Placental pericyte (primary cell): Measurements from ENCODE around the gene IDI2. TPM values are rescaled to one million over a fixed set of nuclear protein-coding genes. Genes with fewer than 3 reads are reported as not detected.

Experiments
- total RNA-seq: library from RNA; depleted of rRNA; stranded (reverse); fragments of >200 nt; gene quantifications from 2 replicates; pipeline ENCODE4 v1.2.3, GENCODE V29; 2012

The IDI2 gene
- total RNA-seq: not detected in 2 replicates

DNA sequence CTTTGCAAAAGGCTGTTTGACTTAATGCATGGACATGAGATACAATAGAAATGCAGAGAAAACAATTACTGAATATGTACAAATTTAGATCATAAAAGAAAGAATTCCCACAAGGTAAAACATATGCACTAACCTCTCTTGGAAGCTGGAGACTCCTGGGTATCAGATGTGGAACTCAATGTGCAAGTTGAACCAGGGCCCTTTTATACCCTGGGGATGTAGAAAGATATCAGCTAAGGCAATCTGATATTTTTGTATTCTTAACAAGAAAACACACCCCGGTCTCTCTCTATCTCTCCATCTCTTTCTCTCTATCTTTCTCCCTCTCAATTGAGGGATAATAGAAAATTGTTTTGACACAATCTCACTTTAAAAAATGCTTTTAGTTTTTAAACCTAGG is at the start of gene IDI2:
Gene IDI2 (minus strand): TSS at position 177 of the 400 bp plus-strand sequence. CDS start 1,136 bp downstream, outside the sequence.

DNA sequence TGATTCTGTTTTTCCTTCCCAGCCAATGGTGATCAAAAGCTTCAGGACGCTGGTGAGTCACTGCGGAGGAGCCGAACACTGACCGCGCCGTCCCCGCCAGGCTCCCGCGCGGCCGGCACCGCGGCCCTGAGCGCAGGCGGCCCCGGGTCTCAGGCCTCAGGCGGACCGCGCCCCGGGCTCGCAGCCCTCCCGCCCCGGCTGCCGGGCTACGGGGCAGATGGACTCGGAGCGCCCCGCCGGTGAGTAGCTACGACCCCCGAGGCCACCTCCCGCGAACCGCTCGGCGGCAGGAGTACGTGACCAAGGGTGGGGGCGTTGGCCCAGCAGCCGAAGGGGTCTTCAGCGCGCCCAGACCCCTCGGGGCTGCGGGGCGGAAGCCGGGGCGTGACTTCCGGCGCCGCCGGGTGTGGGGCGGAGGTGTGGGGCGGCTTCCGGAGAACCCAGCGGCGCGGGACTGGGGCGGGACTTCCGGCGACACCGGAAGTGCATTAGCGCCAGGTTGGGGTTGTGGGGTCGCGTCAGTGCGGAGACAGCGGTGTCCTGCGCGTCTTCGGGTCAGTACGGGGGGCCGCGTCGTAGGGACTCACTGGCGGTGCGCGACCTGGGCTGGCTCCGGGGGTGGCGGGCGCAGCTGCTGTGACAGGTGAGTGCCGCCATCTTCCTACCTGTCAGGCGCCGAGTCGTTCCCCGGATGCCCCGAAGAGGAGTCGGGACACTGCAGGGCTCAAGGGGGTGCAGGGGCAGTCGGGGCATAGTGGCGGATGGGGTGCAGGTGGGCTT is 30.9 kb upstream of the IDI2 start, which contains the start of gene WDR37:
Gene WDR37 (plus strand): TSS at position 60 of the 780 bp plus-strand sequence. CDS start 15,771 bp downstream, outside the sequence.

DNA sequence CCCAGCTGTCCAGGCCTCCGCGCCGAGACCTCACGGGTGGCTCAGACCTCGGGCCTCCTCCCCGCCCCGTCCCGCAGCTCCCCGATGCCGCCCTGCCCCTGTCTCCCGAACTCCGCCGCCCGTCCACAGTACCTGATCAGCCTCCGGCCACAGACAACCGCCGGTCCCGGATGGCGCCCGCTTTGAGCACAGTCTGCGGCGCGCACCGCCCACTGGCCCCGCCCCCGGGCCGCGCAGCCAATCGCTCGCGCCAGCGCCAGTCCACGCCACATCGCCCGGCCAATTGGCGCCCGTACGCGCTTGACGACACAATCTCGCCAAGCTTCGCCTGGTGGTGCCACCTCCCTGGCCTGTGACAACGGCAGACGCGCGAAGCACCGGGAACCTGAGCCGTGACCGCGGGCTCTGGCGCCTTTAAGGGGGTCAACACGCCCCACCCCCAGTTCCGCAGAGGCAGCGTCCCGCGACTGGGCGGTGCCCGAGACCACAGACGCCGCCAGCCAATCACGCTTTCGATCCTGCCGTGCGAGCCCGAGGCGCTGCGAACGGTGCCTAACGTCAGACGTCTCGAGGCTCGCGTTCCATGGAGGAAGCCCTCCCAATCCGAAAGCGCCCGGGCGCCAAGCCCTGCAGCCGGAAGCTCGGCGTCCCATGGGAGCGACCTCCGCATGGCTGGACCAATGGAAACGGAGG is 23.2 kb upstream of the IDI2 start, which contains the start of gene IDI1:
Gene IDI1 (minus strand): TSS at position 388 of the 693 bp plus-strand sequence. CDS start 116 bp downstream, at position 272.

DNA sequence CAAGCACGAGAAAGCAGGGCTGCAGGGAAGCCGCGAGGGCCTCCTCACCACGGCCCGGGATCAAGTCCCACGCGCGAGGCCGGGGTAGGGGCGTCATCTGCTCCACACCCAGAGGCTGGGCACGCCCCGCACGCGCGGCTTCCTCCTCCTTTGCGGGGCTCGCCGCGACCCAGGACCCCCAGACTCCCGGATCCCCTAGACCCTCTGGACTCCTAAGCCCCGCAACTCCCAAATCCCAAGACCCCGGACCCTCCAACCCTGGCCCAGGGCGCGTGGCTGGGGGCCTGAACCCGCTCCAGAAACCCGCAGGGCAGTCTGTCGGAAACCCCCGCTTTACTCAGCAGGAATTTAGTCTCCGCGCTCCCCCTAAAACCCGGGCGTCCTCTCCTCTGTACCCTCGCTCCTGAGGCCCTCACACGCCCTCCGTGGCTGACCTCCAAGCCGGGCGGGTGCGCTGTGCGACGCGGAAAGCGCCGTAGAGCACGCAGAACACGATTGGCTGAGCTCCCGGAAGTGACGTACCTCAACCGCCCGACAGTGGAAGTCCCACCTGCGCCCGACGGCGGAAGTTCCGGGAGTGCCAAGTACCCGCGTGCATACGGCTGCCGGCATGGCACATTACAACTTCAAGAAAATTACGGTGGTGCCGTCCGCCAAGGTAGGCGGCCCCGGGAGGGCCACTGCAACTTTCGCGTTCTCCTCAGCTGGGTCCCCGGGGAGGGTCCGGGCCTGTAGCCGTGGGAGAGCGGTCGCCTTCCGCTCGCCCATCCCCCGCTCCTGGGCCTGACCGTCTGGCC is 37.6 kb downstream of the IDI2 start, which contains the start of gene GTPBP4:
Gene GTPBP4 (plus strand): TSS at position 565 of the 797 bp plus-strand sequence. CDS start 46 bp downstream, at position 611.

Other genes with a start within 250 kb of the IDI2 start
- gene LARP4B, start 94.2 kb downstream of the IDI2 start, total RNA-seq: 53.8 and 62.1 TPM in 2 replicates
- gene GTPBP4, start 37.4 kb downstream of the IDI2 start, total RNA-seq: 41.8 and 43.2 TPM in 2 replicates
- 74.0 and 114 TPM in 2 replicates for gene IDI1, start 23.3 kb upstream of the IDI2 start, total RNA-seq
- 13.1 and 27.1 TPM in 2 replicates for gene WDR37, start 30.5 kb upstream of the IDI2 start, total RNA-seq